ENCODE data around the gene LRRC4C. TPM values are rescaled to one million over a fixed set of nuclear protein-coding genes. Genes with fewer than 3 reads are reported as not detected.

LRRC4C gene
- total RNA-seq, 1 experiment from 2014 or later, result 0.72 TPM

GRCh38 chr11:40290171-40290631, 1169.3 kb downstream of the LRRC4C start (continued):
- TF ChIP-seq AFF4 (CRISPR knock-in tag; IDR thresholded peaks at IDR 0.05; ENCODE audit: borderline replicate concordance) (no peak), ZNF317 (CRISPR knock-in tag; IDR thresholded peaks at IDR 0.05; ENCODE audit: borderline replicate concordance, low read depth) (no peak), ZNF281 (CRISPR knock-in tag; IDR thresholded peaks at IDR 0.05) (no peak)
- TF ChIP-seq, protein P1, sequence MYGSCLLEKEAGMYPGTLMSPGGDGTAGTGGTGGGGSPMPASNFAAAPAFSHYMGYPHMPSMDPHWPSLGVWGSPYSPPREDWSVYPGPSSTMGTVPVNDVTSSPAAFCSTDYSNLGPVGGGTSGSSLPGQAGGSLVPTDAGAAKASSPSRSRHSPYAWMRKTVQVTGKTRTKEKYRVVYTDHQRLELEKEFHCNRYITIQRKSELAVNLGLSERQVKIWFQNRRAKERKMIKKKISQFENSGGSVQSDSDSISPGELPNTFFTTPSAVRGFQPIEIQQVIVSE (CRISPR knock-in tag; IDR thresholded peaks at IDR 0.05; ENCODE audit: borderline replicate concordance), result no peak

DNA sequence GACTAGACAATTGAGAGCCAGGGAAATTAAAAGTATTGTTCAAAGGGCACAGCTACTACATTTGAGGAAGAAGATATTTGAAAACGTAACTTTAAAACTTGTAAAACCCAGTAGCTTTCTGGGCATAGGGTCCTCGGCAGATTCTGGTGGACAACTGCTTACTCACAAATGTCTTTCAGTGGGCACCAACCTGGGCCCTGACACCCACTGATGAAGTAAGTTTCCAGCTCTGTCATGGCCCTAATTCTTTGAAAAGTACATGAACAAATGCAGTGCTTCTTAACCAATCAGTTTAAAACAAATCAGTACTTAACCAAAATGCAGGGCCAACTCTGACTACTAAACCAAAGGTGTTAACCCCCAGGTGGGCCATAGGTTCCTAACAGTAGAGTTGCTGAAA, 1170.1 kb downstream of the LRRC4C start:
- POLR2A ChIA-PET, result no interaction called here
- Mint-ChIP-seq H3K9me3 (no peaks in the 10 kb centered on the region), H3K4me1 (peaks cover 28% of the 10 kb centered on the region), H3K4me3 (no peak overlapping the region), H3K27ac (no peak overlapping the region), H3K36me3 (no peaks in the 10 kb centered on the region), H3K27me3 (ENCODE audit: low read depth) (peaks cover 91% of the 10 kb centered on the region)
- TF ChIP-seq, protein P2, sequence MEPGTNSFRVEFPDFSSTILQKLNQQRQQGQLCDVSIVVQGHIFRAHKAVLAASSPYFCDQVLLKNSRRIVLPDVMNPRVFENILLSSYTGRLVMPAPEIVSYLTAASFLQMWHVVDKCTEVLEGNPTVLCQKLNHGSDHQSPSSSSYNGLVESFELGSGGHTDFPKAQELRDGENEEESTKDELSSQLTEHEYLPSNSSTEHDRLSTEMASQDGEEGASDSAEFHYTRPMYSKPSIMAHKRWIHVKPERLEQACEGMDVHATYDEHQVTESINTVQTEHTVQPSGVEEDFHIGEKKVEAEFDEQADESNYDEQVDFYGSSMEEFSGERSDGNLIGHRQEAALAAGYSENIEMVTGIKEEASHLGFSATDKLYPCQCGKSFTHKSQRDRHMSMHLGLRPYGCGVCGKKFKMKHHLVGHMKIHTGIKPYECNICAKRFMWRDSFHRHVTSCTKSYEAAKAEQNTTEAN (CRISPR knock-in tag; IDR thresholded peaks at IDR 0.05), result no peak
- TF ChIP-seq NFE2L1 (CRISPR knock-in tag; IDR thresholded peaks at IDR 0.05), result no peak
- no peak for TF ChIP-seq IRF2 (CRISPR knock-in tag; IDR thresholded peaks at IDR 0.05; ENCODE audit: borderline replicate concordance, low read depth)
- TF ChIP-seq RELA (CRISPR knock-in tag; IDR thresholded peaks at IDR 0.05; ENCODE audit: borderline replicate concordance), result no peak
- TF ChIP-seq FOXP4 (CRISPR knock-in tag; IDR thresholded peaks at IDR 0.05), result no peak
- no peak for TF ChIP-seq ZNF396 (CRISPR knock-in tag; IDR thresholded peaks at IDR 0.05; ENCODE audit: borderline replicate concordance)
- no peak for TF ChIP-seq CREM (CRISPR knock-in tag; IDR thresholded peaks at IDR 0.05)
- no peak for TF ChIP-seq AFF4 (CRISPR knock-in tag; IDR thresholded peaks at IDR 0.05; ENCODE audit: borderline replicate concordance)
- no peak for DNase-seq (ENCODE audit: low spot score)
- CTCF ChIA-PET, result no interaction called here
- no peak for ATAC-seq
